Measurements from ENCODE around the gene FANCI. TPM values are rescaled to one million over a fixed set of nuclear protein-coding genes. Genes with fewer than 3 reads are reported as not detected.

Gene FANCI
- total RNA-seq, 4 donors from 2014 or later = 7.2 to 24.5 (median 9.4) TPM

Other genes with a start within 250 kb of the FANCI start
- gene ABHD2, start 155.5 kb upstream of the FANCI start, total RNA-seq = 10 to 100 TPM; 38.0 to 78.0 (median 63.2) TPM
- gene RLBP1, start 22.4 kb upstream of the FANCI start, total RNA-seq = not detected
- 100 to 1,000 TPM in 2 of 4 donors, 10 to 100 TPM in 2; 78.7 to 131 (median 94.6) TPM for gene POLG, start 90.8 kb downstream of the FANCI start, total RNA-seq